Left colon (tissue), 2 donors: ENCODE results near the gene CLCN1. TPM values are rescaled to one million over a fixed set of nuclear protein-coding genes. Genes with fewer than 3 reads are reported as not detected.
"Not testable (repeated sequence)": the region's sequence is repeated elsewhere in the genome, so short reads cannot be mapped to it uniquely, and the experiment has no call there.

Experiments used
- ATAC-seq: fragments of 200-7000 bp; cut with Tn5 transposase; one replicate; pipeline ENCODE4 v1.9.1; 2020; ENCODE audit warnings: mild to moderate bottlenecking, moderate library complexity
- DNase-seq, 2 donors: peaks; one replicate each; pipeline ENCODE4 v3.0.0-alpha.2; 2020
- intact Hi-C, 2 donors: fragments of 100-400 bp; cut with DNase I in 1 of 2; cut with micrococcal nuclease in 1 of 2; formaldehyde crosslinking; loops; one replicate each; pipeline versions ENCODE4 v1.11.2 to v1.14.0; 2022; cut with DNase I, micrococcal nuclease
- total RNA-seq, 2 donors: library from RNA; stranded (reverse); fragmentation: NEBNext Ultra II Directional; extraction: Animal tissue kit (Norgen Biotek cat#: 25700); gene quantifications; one replicate each; pipeline ENCODE4 v1.2.1, GENCODE V29; 2021
- donor health status: DM: no; HTN: no; CAD: no.
- donor health status: DM: yes; HTN: yes; CAD: no.

CLCN1 gene
- total RNA-seq, 2 donors from 2014 or later, result not detected

- DNase-seq, ATAC-seq, intact Hi-C loops: not testable (repeated sequence)
These were observed 26.0 kb upstream of the CLCN1 start for GRCh38 chr7:143289888-143290287.

- no peak for ATAC-seq
- no peak for DNase-seq
- intact Hi-C loops, result no loop called here
These were observed 25.6 kb upstream of the CLCN1 start for GRCh38 chr7:143290293-143290692.

GRCh38 chr7:143292876-143293275, 23.0 kb upstream of the CLCN1 start:
- intact Hi-C loops, result no loop called here
- no peak for DNase-seq
- no peak for ATAC-seq

GRCh38 chr7:143295870-143296269, 20.0 kb upstream of the CLCN1 start:
- DNase-seq, result no peak
- intact Hi-C loops, result no loop called here
- ATAC-seq, result peak; percentile 30

- no peak for ATAC-seq
- intact Hi-C loops, result no loop called here
These were observed 19.2 kb upstream of the CLCN1 start for GRCh38 chr7:143296686-143297085.

GRCh38 chr7:143299346-143299745, 16.6 kb upstream of the CLCN1 start:
- intact Hi-C loops, result no loop called here
- DNase-seq (no peak), ATAC-seq (no peak)

More at GRCh38 chr7:143296686-143297085, 19.2 kb upstream of the CLCN1 start:
- DNase-seq, result no peak

GRCh38 chr7:143299840-143300239, 16.1 kb upstream of the CLCN1 start:
- DNase-seq (peak in 1 of 2 donors; percentile 61), ATAC-seq (peak; percentile 88)
- intact Hi-C loops, result loop anchor here (5.0 to 10.0 kb wide), 2 partner anchors 58 to 65 kb away; no protein-coding TSS in a partner anchor

- no peak for DNase-seq
- intact Hi-C loops, result loop anchor here (5.0 to 10.0 kb wide), 2 partner anchors 59 to 66 kb away; no protein-coding TSS in a partner anchor
- peak; percentile 43 for ATAC-seq
These were observed 14.7 kb upstream of the CLCN1 start for GRCh38 chr7:143300959-143301935.

- DNase-seq, result no peak
- no peak for ATAC-seq
- intact Hi-C loops, result loop anchor here (5.0 to 10.0 kb wide), 2 partner anchors 61 to 69 kb away; no protein-coding TSS in a partner anchor
These were observed 12.2 kb upstream of the CLCN1 start for GRCh38 chr7:143303733-143304132.

GRCh38 chr7:143304938-143305337, 11.0 kb upstream of the CLCN1 start:
- DNase-seq (no peak), ATAC-seq (peak; percentile 1)
- intact Hi-C loops, result loop anchor here (5.0 to 10.0 kb wide), 2 partner anchors 63 to 70 kb away; no protein-coding TSS in a partner anchor

- DNase-seq, result peak; percentile 78 to 96
- ATAC-seq, result peak; percentile 96
- intact Hi-C loops, result loop anchor here in 1 of 2 donors (10.0 kb wide), 1 partner anchor 71 kb away; no protein-coding TSS in a partner anchor
These were observed 10.4 kb upstream of the CLCN1 start for GRCh38 chr7:143305423-143306070.

- DNase-seq (no peak), ATAC-seq (no peak)
- intact Hi-C loops, result loop anchor here in 1 of 2 donors (10.0 kb wide), 1 partner anchor 74 kb away; no protein-coding TSS in a partner anchor
These were observed 7.3 kb upstream of the CLCN1 start for GRCh38 chr7:143308632-143309031.

GRCh38 chr7:143314127-143314526, 1.8 kb upstream of the CLCN1 start:
- intact Hi-C loops, result no loop called here
- no peak for DNase-seq
- no peak for ATAC-seq

- no peak for ATAC-seq
- intact Hi-C loops, result no loop called here
- DNase-seq, result no peak
These were observed 581 bp downstream of the CLCN1 start for GRCh38 chr7:143316492-143316891.

- ATAC-seq, result no peak
- intact Hi-C loops, result no loop called here
These were observed 2.8 kb downstream of the CLCN1 start for GRCh38 chr7:143318661-143319060.

GRCh38 chr7:143320620-143321019, 4.7 kb downstream of the CLCN1 start:
- intact Hi-C loops, result loop anchor here in 1 of 2 donors (10.0 kb wide), 1 partner anchor 94 kb away; no protein-coding TSS in a partner anchor
- peak; percentile 66 to 72 for DNase-seq
- peak; percentile 88 for ATAC-seq

More at GRCh38 chr7:143318661-143319060, 2.8 kb downstream of the CLCN1 start:
- no peak for DNase-seq

- ATAC-seq, result no peak
- intact Hi-C loops, result loop anchor here in 1 of 2 donors (10.0 kb wide), 1 partner anchor 94 kb away; no protein-coding TSS in a partner anchor
- DNase-seq, result no peak
These were observed 5.3 kb downstream of the CLCN1 start for GRCh38 chr7:143321242-143321641.

GRCh38 chr7:143321734-143322133, 5.8 kb downstream of the CLCN1 start:
- peak; percentile 87 for ATAC-seq
- DNase-seq, result peak; percentile 56 to 57
- intact Hi-C loops, result loop anchor here in 1 of 2 donors (10.0 kb wide), 1 partner anchor 93 kb away; no protein-coding TSS in a partner anchor
